Measurements from ENCODE around the gene SNX17. TPM values are rescaled to one million over a fixed set of nuclear protein-coding genes. Genes with fewer than 3 reads are reported as not detected.

The SNX17 gene
- total RNA-seq, 4 donors from 2014 or later, result 71.6 to 97.7 (median 90.8) TPM

GRCh38 chr2:27398962-27399361 lies 28.5 kb downstream of the SNX17 start:
- no peak for TF ChIP-seq EP300 (IDR thresholded peaks at IDR 0.05)
- no peak for TF ChIP-seq CTCF (IDR thresholded peaks at IDR 0.05)
- no peak for TF ChIP-seq POLR2A (IDR thresholded peaks at IDR 0.05)
- no peaks in the 10 kb centered on the region for H3K27me3 ChIP-seq
- H3K27ac ChIP-seq, result no peak overlapping the region
- H3K4me1 ChIP-seq, result peaks cover 0 to 3% (median 1%) of the 10 kb centered on the region in 4 donors
- DNase-seq (ENCODE audit: low spot score in 2 of 2), result no peak
- no peaks in the 10 kb centered on the region for H3K36me3 ChIP-seq
- WGBS, 2 donors, result 97 to 98% methylated on average over 5 of the region's 5 CpGs
- no peak overlapping the region for H3K4me3 ChIP-seq
- no peaks in the 10 kb centered on the region for H3K9me3 ChIP-seq

DNA sequence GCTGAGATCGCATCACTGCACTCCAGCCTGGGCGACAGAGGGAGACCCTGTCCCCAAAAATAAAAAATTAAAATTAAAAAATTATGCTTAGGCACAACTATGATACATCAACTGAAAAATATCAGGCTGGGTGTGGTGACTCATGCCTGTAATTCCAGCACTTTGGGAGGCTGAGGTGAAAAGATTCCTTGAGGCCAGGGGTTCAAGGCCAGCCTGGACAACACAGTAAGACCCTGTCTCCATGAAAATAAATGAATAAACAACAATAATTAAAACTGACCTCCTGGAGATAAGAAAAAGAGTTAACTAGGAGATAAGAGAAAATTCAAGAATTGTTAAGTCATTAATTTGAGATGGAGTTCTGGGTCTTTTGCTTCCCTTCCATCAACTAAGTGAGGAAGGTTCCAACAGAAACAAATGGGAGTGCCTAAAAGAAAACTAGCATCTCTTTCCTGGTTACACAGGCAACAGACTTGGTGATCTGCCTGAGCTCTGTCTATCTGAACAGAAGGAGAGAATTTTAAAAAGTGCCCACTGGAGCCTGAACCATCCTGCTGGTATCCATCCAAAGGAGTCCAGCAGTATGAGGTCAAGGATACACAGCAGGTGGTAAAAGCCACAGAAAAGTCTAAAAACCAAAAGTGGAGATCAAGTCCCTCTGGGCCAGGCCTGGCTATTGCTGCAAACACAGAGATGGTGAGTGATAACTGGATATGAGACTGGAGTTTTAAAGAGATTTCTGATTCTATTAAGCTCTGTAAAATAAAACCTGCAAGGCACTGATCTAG lies 30.1 kb downstream of the SNX17 start:
- H3K27ac ChIP-seq, result no peak overlapping the region
- DNase-seq (ENCODE audit: low spot score in 2 of 2), result no peak
- TF ChIP-seq EP300 (IDR thresholded peaks at IDR 0.05) (no peak), CTCF (IDR thresholded peaks at IDR 0.05) (no peak), POLR2A (IDR thresholded peaks at IDR 0.05) (no peak)
- 97 to 98% methylated on average over 2 of the region's 2 CpGs for WGBS, 2 donors
- H3K27me3 ChIP-seq, result no peaks in the 10 kb centered on the region
- H3K4me1 ChIP-seq, result peaks cover 0 to 3% (median 1%) of the 10 kb centered on the region in 4 donors
- H3K4me3 ChIP-seq, result no peak overlapping the region
- H3K36me3 ChIP-seq, result peaks cover 0 to 6% (median 0%) of the 10 kb centered on the region in 3 donors
- H3K9me3 ChIP-seq, result no peaks in the 10 kb centered on the region

GRCh38 chr2:27407798-27408491 lies 37.5 kb downstream of the SNX17 start:
- H3K9me3 ChIP-seq, result no peaks in the 10 kb centered on the region
- H3K27me3 ChIP-seq, result no peaks in the 10 kb centered on the region
- peak overlapping the region in 3 of 4 donors; percentile 96 to 99 (median 99) for H3K4me3 ChIP-seq
- no peak overlapping the region for H3K27ac ChIP-seq
- 50 to 52% methylated on average over 16 of the region's 16 CpGs for WGBS, 2 donors
- DNase-seq (ENCODE audit: low spot score in 2 of 2), result peak in 1 of 2 donors; percentile 16
- H3K4me1 ChIP-seq, result peaks cover 0 to 36% (median 6%) of the 10 kb centered on the region in 4 donors
- H3K36me3 ChIP-seq, result peaks cover 0 to 15% (median 0%) of the 10 kb centered on the region in 3 donors
- no peak for TF ChIP-seq POLR2A (IDR thresholded peaks at IDR 0.05)
- TF ChIP-seq CTCF (IDR thresholded peaks at IDR 0.05), result peak; percentile 12 to 46 (median 33)
- no peak for TF ChIP-seq EP300 (IDR thresholded peaks at IDR 0.05)

DNA sequence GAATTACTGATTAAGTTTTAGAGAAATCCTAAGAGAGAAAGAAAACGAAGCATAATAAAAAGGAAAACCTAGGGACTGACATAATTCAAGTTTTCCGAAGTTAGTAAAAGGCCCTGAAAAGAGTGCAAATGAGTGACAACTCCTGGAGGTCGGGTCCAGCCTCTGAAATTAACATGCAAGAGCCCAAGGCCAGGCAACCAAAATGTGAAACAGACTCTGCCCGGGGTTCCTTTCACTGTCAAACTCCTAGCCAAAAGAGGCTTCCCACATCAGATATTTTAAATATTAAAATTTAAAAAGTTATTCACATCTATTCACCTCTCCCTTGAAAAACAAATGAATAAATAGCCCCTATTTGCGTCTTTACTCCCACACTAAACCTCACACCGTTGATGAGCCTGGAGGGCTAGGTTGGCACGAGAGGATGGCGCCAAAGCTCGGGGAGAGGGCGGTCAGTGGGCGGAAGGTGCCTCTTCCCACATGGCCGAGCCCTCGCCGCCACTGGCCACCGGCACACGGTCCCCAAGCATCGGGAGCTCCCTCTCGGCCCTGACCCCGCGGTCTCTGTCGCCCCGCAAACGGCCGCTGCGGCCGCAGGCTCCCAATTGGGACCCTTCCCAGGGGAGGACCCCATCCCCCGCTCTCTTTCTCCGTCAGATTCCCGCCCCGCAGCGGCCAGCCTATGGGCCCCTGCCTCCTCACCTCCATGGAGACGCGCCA lies 38.3 kb downstream of the SNX17 start:
- H3K36me3 ChIP-seq, result peaks cover 0 to 15% (median 0%) of the 10 kb centered on the region in 3 donors
- H3K9me3 ChIP-seq, result no peaks in the 10 kb centered on the region
- peak overlapping the region; percentile 23 to 88 (median 81) for H3K27ac ChIP-seq
- TF ChIP-seq CTCF (IDR thresholded peaks at IDR 0.05) (no peak), EP300 (IDR thresholded peaks at IDR 0.05) (no peak), POLR2A (IDR thresholded peaks at IDR 0.05) (no peak)
- no peaks in the 10 kb centered on the region for H3K27me3 ChIP-seq
- peak overlapping the region; percentile 78 to 99 (median 98) for H3K4me3 ChIP-seq
- 0 to 1% methylated on average over 33 of the region's 33 CpGs for WGBS, 2 donors
- peaks cover 0 to 35% (median 6%) of the 10 kb centered on the region in 4 donors for H3K4me1 ChIP-seq
- DNase-seq (ENCODE audit: low spot score in 2 of 2), result no peak
